GM19395 (cell line): ENCODE results near the gene FOXJ3.

Source experiments
- ATAC-seq: cut with Tn5 transposase; IDR thresholded peaks from one replicate; pipeline ENCODE4 v1.9.1; 2021; ENCODE audit warnings: mild to moderate bottlenecking, moderate library complexity; ENCODE audit not compliant: unreplicated experiment

FOXJ3 gene

GRCh38 chr1:42195841-42196240, 139.2 kb downstream of the FOXJ3 start:
- ATAC-seq = no peak

GRCh38 chr1:42192106-42192505, 142.9 kb downstream of the FOXJ3 start:
- ATAC-seq = no peak

GRCh38 chr1:42191319-42191718, 143.7 kb downstream of the FOXJ3 start:
- no peak for ATAC-seq

GRCh38 chr1:42189931-42190853, 144.8 kb downstream of the FOXJ3 start:
- ATAC-seq = no peak

- no peak for ATAC-seq
Observed at GRCh38 chr1:42186152-42186551, 148.9 kb downstream of the FOXJ3 start.

- ATAC-seq = no peak
Observed at GRCh38 chr1:42184616-42185015, 150.4 kb downstream of the FOXJ3 start.

GRCh38 chr1:42183957-42184268, 151.1 kb downstream of the FOXJ3 start:
- no peak for ATAC-seq

GRCh38 chr1:42183210-42183956, 151.7 kb downstream of the FOXJ3 start:
- ATAC-seq = no peak

GRCh38 chr1:42181687-42182086, 153.3 kb downstream of the FOXJ3 start:
- ATAC-seq = no peak

GRCh38 chr1:42179900-42180329, 155.1 kb downstream of the FOXJ3 start:
- ATAC-seq = no peak

GRCh38 chr1:42179275-42179674, 155.8 kb downstream of the FOXJ3 start:
- no peak for ATAC-seq

GRCh38 chr1:42178249-42178648, 156.8 kb downstream of the FOXJ3 start:
- no peak for ATAC-seq

- ATAC-seq = no peak
Observed at GRCh38 chr1:42177541-42177981, 157.5 kb downstream of the FOXJ3 start.

GRCh38 chr1:42176902-42177519, 158.0 kb downstream of the FOXJ3 start:
- ATAC-seq = no peak

GRCh38 chr1:42175314-42176054, 159.6 kb downstream of the FOXJ3 start:
- no peak for ATAC-seq

GRCh38 chr1:42173961-42174735, 160.9 kb downstream of the FOXJ3 start:
- no peak for ATAC-seq

- no peak for ATAC-seq
Observed at GRCh38 chr1:42173155-42173933, 161.7 kb downstream of the FOXJ3 start.

- no peak for ATAC-seq
Observed at GRCh38 chr1:42172381-42173133, 162.5 kb downstream of the FOXJ3 start.
